T-helper 1 cell (primary cell): ENCODE data around the gene CD209.

Experiments
- DNase-seq, 5 donors: peaks; one replicate each; pipeline ENCODE4 v3.0.0-alpha.2; 2012 to 2020

CD209 gene

GRCh38 chr19:7704280-7705060 is 42.9 kb downstream of the CD209 start:
- no peak for DNase-seq

GRCh38 chr19:7703332-7703731 is 44.0 kb downstream of the CD209 start:
- no peak for DNase-seq

- DNase-seq, result no peak
Observed at GRCh38 chr19:7701654-7702457, 45.5 kb downstream of the CD209 start, which contains the start of gene FCER2. FCER2 (minus strand) TSS chr19:7702131; CDS start chr19:7699760, 2,371 bp downstream.

GRCh38 chr19:7701049-7701653 is 46.2 kb downstream of the CD209 start:
- DNase-seq, result no peak

GRCh38 chr19:7699417-7700401 is 47.6 kb downstream of the CD209 start:
- DNase-seq, result peak in 1 of 5 donors; percentile 35

- DNase-seq, result no peak
Observed at GRCh38 chr19:7699003-7699402, 48.3 kb downstream of the CD209 start.

GRCh38 chr19:7698583-7698982 is 48.8 kb downstream of the CD209 start:
- no peak for DNase-seq

GRCh38 chr19:7697721-7698287 is 49.5 kb downstream of the CD209 start:
- DNase-seq, result no peak

- DNase-seq, result no peak
Observed at GRCh38 chr19:7694499-7694898, 52.8 kb downstream of the CD209 start.

- peak in 1 of 5 donors; percentile 27 for DNase-seq
Observed at GRCh38 chr19:7692417-7693088, 54.8 kb downstream of the CD209 start.

GRCh38 chr19:7691497-7691896 is 55.8 kb downstream of the CD209 start:
- peak in 1 of 5 donors; percentile 34 for DNase-seq

- no peak for DNase-seq
Observed at GRCh38 chr19:7690779-7691258, 56.5 kb downstream of the CD209 start.
